Uterus (tissue), 4 donors: ENCODE measurements around the gene P3H4. TPM values are rescaled to one million over a fixed set of nuclear protein-coding genes. Genes with fewer than 3 reads are reported as not detected.

Source experiments
- DNase-seq, 2 donors: peaks; one replicate each; pipeline ENCODE4 v3.0.0-alpha.2; 2019 to 2020
- H3K27ac ChIP-seq, 2 donors: fragments of 200-600 bp; sonication (generic); 1 replicate in 1 of 2; 2 replicates in 1 of 2; pipeline ENCODE4 v1.5.1; 2016 to 2018
- H3K27me3 ChIP-seq, 2 donors: fragments of 200-600 bp; sonication (generic); one replicate each; pipeline ENCODE4 v1.5.1; 2018 to 2019; ENCODE audit warnings: control low read depth in 1 of 2
- H3K36me3 ChIP-seq, 2 donors: fragments of 200-600 bp; sonication (generic); one replicate each; pipeline ENCODE4 v1.5.1; 2019; ENCODE audit warnings: control low read depth in 1 of 2
- H3K4me1 ChIP-seq, 2 donors: fragments of 200-600 bp; sonication (generic); one replicate each; pipeline ENCODE4 v1.5.1; 2018 to 2019; ENCODE audit warnings: control low read depth in 1 of 2
- H3K4me3 ChIP-seq, 2 donors: fragments of 200-600 bp; sonication (generic); 1 replicate in 1 of 2; 2 replicates in 1 of 2; pipeline ENCODE4 v1.5.1; 2018 to 2019; ENCODE audit warnings: mild to moderate bottlenecking in 1 of 2
- H3K9me3 ChIP-seq, 2 donors: fragments of 200-600 bp; sonication (generic); one replicate each; pipeline ENCODE4 v1.5.1; 2019; ENCODE audit warnings: control low read depth in 1 of 2
- POLR2A ChIP-seq, 2 donors: fragments of 450-650 bp; IDR thresholded peaks; one replicate each; pipeline ENCODE4 v1.6.1; 2016; ENCODE audit warnings: antibody characterized with exemption in 2 of 2, mild to moderate bottlenecking in 1 of 2, moderate library complexity in 1 of 2
- intact Hi-C: fragments of 100-400 bp; cut with DNase I; formaldehyde crosslinking; loops from one replicate; pipeline ENCODE4 v1.15.1; 2023; ENCODE audit warnings: low total_unique reads
- total RNA-seq, 4 donors: library from RNA; depleted of rRNA in 3 of 4; stranded (reverse); fragments of >200 nt in 3 of 4; gene quantifications; one replicate each; pipeline versions ENCODE4 v1.1.0 to v1.2.4, GENCODE V29; 2014 to 2023
- TF ChIP-seq, protein P1 (sequence below), 4 experiments: fragments of 200-600 bp in 2 of 4; fragments of 450-650 bp in 2 of 4; sonication (generic) in 2 of 4; IDR thresholded peaks; one replicate each; pipeline ENCODE4 v1.5.1; 2016 to 2019; ENCODE audit warnings: antibody characterized with exemption in 4 of 4, mild to moderate bottlenecking in 2 of 4, moderate library complexity in 1 of 4
- donor health status: DM: yes; HTN: yes; CAD: no.

Gene P3H4
- total RNA-seq, 4 donors from 2014 or later = 10.0 to 67.0 (median 35.1) TPM

DNA sequence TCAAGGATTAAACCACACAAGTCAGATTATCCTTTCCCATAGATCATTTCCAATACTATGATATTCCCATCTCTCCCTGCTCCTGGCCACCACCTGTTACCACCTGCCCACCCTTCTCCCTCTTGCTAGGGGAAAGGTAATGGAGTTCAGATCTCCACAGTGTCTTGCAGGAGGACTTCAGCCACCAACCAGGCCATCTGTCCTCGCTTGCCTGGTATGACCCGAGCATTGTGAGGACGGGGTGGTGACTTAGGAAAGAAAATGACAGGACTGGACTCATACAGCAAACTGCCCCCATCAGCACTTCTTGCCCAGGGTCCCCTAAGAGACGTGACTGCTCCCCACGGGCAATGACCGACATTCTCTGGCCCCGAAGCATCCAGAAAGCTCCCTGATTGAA lies 11.8 kb upstream of the P3H4 start:
- no peak for DNase-seq
- Histone ChIP-seq H3K9me3 (no peaks in the 10 kb centered on the region), H3K27ac (no peak overlapping the region), H3K4me1 (no peaks in the 10 kb centered on the region), H3K4me3 (no peak overlapping the region), H3K27me3 (no peaks in the 10 kb centered on the region), H3K36me3 (no peaks in the 10 kb centered on the region)
- TF ChIP-seq POLR2A (IDR thresholded peaks at IDR 0.05) = no peak
- TF ChIP-seq, protein P1, sequence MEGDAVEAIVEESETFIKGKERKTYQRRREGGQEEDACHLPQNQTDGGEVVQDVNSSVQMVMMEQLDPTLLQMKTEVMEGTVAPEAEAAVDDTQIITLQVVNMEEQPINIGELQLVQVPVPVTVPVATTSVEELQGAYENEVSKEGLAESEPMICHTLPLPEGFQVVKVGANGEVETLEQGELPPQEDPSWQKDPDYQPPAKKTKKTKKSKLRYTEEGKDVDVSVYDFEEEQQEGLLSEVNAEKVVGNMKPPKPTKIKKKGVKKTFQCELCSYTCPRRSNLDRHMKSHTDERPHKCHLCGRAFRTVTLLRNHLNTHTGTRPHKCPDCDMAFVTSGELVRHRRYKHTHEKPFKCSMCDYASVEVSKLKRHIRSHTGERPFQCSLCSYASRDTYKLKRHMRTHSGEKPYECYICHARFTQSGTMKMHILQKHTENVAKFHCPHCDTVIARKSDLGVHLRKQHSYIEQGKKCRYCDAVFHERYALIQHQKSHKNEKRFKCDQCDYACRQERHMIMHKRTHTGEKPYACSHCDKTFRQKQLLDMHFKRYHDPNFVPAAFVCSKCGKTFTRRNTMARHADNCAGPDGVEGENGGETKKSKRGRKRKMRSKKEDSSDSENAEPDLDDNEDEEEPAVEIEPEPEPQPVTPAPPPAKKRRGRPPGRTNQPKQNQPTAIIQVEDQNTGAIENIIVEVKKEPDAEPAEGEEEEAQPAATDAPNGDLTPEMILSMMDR (IDR thresholded peaks at IDR 0.05) = no peak
- intact Hi-C loops = no loop called here

DNA sequence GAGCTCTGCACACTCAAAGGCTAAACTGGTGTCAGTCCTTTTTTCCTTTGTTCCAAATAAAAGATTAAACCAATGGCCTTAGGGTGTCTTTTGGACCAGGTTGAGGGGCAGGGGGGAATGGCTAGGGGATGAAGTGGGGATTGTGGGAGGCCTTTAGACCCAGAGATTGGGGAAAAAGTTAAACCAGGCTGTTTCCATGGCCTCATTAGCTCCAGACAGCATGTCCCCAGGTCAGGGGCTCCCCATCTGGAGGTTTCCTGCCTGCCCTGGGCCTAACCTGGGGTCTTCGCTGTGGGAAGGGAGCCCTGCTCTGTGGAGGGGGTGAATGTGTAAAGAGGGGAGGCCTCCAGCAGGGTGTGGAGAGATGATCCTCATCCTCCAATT lies 11.4 kb upstream of the P3H4 start:
- intact Hi-C loops = no loop called here
- Histone ChIP-seq H3K4me1 (no peaks in the 10 kb centered on the region), H3K27ac (no peak overlapping the region), H3K4me3 (no peak overlapping the region), H3K36me3 (no peaks in the 10 kb centered on the region), H3K9me3 (no peaks in the 10 kb centered on the region), H3K27me3 (no peaks in the 10 kb centered on the region)
- no peak for DNase-seq
- TF ChIP-seq, protein P1 (IDR thresholded peaks at IDR 0.05) = no peak
- no peak for TF ChIP-seq POLR2A (IDR thresholded peaks at IDR 0.05)

DNA sequence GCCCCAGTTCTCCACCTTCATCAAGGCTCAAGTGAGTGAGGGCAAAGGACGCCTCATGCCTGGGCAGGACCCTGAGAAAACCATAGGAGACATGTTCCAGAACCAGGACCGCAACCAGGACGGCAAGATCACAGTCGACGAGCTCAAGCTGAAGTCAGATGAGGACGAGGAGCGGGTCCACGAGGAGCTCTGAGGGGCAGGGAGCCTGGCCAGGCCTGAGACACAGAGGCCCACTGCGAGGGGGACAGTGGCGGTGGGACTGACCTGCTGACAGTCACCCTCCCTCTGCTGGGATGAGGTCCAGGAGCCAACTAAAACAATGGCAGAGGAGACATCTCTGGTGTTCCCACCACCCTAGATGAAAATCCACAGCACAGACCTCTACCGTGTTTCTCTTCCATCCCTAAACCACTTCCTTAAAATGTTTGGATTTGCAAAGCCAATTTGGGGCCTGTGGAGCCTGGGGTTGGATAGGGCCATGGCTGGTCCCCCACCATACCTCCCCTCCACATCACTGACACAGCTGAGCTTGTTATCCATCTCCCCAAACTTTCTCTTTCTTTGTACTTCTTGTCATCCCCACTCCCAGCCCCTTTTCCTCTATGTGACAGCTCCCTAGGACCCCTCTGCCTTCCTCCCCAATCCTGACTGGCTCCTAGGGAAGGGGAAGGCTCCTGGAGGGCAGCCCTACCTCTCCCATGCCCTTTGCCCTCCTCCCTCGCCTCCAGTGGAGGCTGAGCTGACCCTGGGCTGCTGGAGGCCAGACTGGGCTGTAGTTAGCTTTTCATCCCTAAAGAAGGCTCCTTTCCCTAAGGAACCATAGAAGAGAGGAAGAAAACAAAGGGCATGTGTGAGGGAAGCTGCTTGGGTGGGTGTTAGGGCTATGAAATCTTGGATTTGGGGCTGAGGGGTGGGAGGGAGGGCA lies 10.7 kb upstream of the P3H4 start:
- no peak for DNase-seq
- no peaks in the 10 kb centered on the region for H3K36me3 ChIP-seq
- no peaks in the 10 kb centered on the region for H3K9me3 ChIP-seq
- H3K4me1 ChIP-seq = no peaks in the 10 kb centered on the region
- TF ChIP-seq POLR2A (IDR thresholded peaks at IDR 0.05) = no peak
- TF ChIP-seq, protein P1 (IDR thresholded peaks at IDR 0.05) = no peak
- H3K27ac ChIP-seq = no peak overlapping the region
- intact Hi-C loops = no loop called here
- no peak overlapping the region for H3K4me3 ChIP-seq
- no peaks in the 10 kb centered on the region for H3K27me3 ChIP-seq

DNA sequence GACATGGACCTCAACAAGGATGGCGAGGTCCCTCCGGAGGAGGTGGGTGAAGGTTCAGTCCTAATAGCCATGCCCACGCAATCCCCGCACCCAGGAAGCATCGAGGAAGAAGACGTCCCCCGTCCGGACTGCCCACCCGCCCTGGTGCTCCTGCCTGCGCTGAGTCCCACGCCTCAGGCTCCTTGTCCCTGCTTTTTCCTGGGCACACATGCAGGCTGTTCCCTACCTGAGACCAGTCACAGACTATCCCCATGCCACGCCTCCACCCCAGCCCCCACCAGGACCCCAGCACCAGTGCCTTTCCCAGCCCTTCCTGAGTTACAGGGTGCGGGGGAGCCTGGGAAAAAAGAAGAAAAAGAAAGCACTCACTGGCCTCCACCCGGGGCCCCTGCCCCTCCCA lies 10.0 kb upstream of the P3H4 start:
- intact Hi-C loops = no loop called here
- TF ChIP-seq, protein P1 (IDR thresholded peaks at IDR 0.05) = no peak
- no peak for TF ChIP-seq POLR2A (IDR thresholded peaks at IDR 0.05)
- no peak for DNase-seq
- Histone ChIP-seq H3K27ac (no peak overlapping the region), H3K9me3 (no peaks in the 10 kb centered on the region), H3K4me1 (no peaks in the 10 kb centered on the region), H3K4me3 (no peak overlapping the region), H3K36me3 (no peaks in the 10 kb centered on the region), H3K27me3 (no peaks in the 10 kb centered on the region)

DNA sequence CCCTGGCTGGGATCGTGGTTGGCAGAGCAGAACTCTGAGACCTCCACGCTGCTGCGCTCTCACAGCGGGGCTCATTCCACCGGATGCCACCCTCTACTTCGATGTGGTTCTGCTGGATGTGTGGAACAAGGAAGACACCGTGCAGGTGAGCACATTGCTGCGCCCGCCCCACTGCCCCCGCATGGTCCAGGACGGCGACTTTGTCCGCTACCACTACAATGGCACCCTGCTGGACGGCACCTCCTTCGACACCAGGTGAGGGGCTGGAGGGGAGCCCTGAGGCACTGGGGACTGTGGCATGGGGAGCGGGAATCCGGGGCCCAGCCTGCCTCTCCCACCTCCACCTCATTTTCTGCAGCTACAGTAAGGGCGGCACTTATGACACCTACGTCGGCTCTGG lies 6.3 kb upstream of the P3H4 start:
- TF ChIP-seq POLR2A (IDR thresholded peaks at IDR 0.05) = no peak
- TF ChIP-seq, protein P1 (IDR thresholded peaks at IDR 0.05) = no peak
- intact Hi-C loops = no loop called here
- Histone ChIP-seq H3K9me3 (no peaks in the 10 kb centered on the region), H3K4me1 (no peaks in the 10 kb centered on the region), H3K36me3 (no peaks in the 10 kb centered on the region), H3K27ac (no peak overlapping the region), H3K4me3 (no peak overlapping the region), H3K27me3 (no peaks in the 10 kb centered on the region)
- DNase-seq = no peak
